Stimulated activated CD4-positive, alpha-beta T cell treated with anti-CD3 and anti-CD28 coated beads, Interleukin-2, amount 100 ng/mL, for 24 hours (primary cell): ENCODE results near the gene CPSF6.
"Not testable (repeated sequence)": the region's sequence is repeated elsewhere in the genome, so short reads cannot be mapped to it uniquely, and the experiment has no call there.

Experiments
- DNase-seq, 2 donors: peaks; one replicate each; pipeline ENCODE4 v3.0.0-alpha.2; 2020

Gene CPSF6

DNA sequence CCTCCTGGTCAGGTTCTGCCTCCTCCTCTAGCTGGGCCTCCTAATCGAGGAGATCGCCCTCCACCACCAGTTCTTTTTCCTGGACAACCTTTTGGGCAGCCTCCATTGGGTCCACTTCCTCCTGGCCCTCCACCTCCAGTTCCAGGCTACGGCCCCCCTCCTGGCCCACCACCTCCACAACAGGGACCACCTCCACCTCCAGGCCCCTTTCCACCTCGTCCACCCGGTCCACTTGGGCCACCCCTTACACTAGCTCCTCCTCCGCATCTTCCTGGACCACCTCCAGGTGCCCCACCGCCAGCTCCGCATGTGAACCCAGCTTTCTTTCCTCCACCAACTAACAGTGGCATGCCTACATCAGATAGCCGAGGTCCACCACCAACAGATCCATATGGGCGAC, 19.3 kb downstream of the CPSF6 start:
- no peak for DNase-seq

DNA sequence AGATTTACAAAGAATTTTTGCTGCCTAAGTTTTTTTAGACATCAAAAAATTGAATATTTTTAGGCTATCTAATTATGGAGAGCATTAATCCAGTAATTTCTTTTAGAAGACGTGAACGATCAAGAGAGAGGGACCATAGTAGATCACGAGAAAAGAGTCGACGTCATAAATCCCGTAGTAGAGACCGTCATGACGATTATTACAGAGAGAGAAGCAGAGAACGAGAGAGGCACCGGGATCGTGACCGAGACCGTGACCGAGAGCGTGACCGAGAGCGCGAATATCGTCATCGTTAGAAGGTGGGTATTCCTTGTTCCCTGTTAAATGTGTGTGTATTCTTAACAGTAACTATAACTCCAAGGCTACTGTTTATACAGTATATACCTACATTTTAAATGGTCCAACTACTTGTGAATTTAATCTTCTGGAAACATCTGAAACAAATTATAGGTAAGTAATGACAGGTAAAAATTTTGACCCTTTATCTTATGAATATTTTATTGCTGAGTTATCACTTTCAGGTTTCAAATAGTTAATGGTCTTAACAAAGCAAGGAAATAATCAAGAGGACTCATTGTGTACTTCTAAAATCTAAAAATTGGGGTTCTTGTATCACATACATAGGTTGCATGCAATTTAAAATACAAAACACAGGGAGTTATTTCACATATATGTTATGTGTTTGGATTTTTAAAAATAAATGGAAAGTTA, 23.1 kb downstream of the CPSF6 start:
- no peak for DNase-seq

- DNase-seq, result no peak
Observed at GRCh38 chr12:69265205-69265604, 25.8 kb downstream of the CPSF6 start.

DNA sequence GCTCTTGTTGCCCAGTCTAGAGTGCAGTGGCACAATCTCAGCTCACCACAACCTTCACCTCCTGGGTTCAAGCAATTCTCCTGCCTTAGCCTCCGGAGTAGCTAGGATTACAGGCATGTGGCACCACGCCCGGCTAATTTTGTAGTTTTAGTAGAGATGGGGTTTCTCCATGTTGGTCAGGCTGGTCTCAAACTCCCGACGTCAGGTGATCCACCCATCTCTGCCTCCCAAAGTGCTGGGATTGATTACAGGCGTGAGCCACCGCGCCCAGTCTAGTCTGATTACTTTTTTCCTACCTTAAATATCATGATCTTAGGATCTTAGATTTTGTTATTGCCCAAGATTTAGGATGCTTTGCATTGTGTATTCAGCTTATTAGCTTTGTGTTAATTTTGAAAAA, 26.3 kb downstream of the CPSF6 start:
- not testable (repeated sequence) for DNase-seq

GRCh38 chr12:69266036-69266635, 26.8 kb downstream of the CPSF6 start:
- no peak for DNase-seq

DNA sequence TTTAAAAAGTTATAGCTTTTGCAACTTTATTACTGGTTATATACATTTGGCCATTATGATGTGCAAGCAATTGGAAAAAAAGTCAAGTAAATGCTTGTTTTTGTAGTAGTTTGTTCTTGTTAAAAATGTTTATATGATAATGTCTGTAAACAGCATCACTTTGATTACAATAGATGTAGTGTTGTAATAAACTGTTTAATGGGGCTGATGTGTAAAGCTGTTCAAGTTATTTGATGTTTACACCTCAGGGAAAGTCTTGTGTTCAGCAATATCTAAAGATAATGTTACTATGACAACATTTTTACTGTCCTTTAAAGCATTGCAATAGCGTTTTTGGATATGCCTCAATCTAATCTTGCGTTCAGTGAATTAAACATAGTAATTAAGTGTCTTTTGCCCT, 30.4 kb downstream of the CPSF6 start:
- DNase-seq, result no peak

GRCh38 chr12:69272511-69272910, 33.1 kb downstream of the CPSF6 start:
- no peak for DNase-seq

DNA sequence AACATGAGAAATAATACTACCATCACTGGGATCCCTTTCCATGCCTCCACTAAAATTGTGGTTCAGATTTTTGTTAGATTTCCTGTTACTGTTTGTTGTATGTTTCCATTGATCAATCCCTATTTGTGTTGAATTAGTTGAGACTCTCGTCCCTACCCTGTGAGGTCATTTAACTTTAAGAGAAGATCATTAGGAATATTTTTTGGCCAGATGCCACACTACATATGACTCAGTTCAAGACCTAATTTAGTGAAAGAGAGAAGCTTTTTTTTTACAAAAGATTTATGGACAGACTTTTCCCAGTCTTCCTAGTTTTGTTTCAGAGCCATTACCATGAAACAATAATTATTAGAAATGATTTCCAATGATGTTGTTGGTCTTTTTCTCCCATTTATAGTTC, 35.5 kb downstream of the CPSF6 start:
- DNase-seq, result no peak

- no peak for DNase-seq
Observed at GRCh38 chr12:69275471-69275891, 36.1 kb downstream of the CPSF6 start.

DNA sequence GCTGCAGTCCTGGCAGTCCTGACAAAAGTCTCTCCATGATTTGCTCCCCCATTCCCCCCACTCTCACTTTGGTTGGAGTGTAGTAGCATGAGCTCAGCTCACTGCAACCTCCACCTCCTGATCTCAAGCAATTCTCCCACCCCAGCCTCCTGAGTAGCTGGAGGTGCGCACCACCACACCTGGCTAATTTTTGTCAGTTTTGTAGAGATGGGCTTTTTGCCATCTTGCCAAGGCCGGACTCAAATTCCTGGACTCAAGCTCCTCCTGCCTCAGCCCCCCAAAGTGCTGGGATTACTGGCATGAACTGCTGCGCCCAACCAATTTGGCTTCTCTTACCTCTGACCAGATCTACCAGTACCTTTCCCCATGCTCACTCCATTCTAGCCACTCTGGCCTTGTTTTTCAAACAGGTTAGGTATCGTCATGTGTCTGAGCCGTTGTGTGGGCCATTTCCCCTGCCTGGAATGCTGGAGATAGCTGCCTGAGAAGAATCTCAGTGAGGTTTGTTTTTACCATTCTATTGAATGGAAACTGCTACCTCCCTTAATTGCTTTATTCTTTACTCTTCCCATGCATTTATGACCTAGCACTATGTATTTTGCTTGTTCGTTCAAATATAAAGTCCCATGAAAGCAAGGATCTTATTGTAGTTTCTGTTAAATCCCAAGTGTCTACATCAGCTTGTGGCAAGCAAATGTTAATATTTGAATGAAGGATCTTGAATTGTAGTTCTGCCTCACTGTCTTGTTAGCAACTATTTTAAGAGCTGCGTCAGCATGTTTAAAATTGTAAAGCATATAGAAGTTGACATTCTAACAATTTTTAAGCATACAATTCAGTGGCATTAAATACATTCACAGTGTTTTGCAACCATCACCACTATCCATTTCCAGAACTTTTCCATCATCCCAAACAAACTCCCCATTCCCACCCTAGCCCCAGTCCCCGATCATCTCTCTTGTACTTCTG, 39.7 kb downstream of the CPSF6 start:
- no peak for DNase-seq

DNA sequence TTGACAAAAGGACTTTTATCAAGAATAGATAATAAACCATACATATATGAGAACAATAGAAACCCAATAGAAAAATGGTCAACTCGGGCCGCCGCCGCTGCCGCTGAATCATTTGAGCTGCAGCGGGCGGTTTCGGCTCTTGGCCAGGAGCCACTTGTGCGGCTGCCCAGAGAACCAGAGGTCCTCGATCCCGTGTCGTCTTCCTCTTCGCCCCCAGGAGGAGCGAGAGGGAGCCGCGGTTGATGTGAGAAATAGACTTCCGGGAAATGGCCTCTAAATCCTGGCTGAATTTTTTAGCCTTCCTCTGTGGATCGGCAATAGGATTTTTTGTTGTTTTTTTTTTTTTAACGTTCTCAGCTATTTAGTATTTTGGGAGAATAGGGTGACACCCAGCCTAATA, 44.8 kb downstream of the CPSF6 start:
- DNase-seq, result peak; percentile 26 to 44

DNA sequence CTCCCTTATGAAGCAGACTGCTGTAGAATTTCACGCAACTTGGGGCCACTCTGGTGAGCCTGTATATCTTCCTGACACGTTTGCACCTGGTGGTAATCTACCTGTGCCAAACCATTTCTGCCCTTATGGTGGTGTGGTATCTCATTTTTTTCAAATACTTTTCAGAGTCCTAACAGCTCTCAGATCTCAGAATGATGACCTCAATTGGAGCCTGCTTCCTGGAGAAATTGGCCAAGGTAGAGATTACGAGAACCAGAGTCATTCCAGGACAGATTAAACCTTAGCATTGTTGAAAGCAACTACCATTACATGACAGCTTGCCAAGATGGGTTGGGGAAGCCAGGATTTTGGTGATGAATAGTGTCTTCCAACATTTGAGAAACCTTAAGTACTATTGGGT, 48.2 kb downstream of the CPSF6 start:
- no peak for DNase-seq

- DNase-seq, result peak; percentile 81 to 83
Observed at GRCh38 chr12:69290545-69291277, 51.3 kb downstream of the CPSF6 start.

DNA sequence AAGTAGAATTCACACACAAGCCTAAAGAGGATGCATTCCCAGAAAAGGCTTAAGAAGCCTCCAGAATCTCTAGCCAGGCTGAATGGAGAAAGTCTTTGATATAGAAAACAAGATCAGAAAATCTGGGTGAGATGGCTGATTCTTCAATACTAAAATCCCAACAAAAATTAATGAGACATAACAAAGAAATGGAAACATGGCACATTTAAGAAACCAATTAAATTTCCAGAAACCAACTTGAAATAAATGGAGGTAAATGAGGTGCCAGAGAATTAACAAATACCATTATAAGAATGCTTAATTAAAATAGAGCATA, 51.9 kb downstream of the CPSF6 start:
- no peak for DNase-seq

- no peak for DNase-seq
Observed at GRCh38 chr12:69298133-69298532, 58.8 kb downstream of the CPSF6 start.

- no peak for DNase-seq
Observed at GRCh38 chr12:69298947-69299346, 59.6 kb downstream of the CPSF6 start.

GRCh38 chr12:69304284-69304683, 64.9 kb downstream of the CPSF6 start:
- DNase-seq, result no peak

GRCh38 chr12:69309461-69309860, 70.1 kb downstream of the CPSF6 start:
- no peak for DNase-seq

DNA sequence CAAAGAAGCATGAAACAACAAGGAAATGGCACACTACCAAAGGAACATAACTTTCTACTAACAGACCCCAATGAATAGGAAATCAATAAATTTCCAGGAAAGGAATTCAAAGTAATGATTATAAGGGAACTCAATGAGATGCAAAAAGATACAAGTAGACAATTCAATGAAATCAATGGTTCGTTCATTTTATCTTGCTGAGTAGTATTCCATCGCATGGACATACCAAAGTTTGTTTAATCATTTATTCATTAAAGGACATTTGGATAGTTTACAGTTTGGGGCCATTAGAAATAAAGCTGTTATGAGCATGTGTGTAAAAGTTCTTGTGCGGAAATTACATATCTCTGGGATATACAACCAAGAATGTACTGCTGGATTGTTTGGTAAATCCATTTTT, 73.8 kb downstream of the CPSF6 start:
- no peak for DNase-seq

- DNase-seq, result not testable (repeated sequence)
Observed at GRCh38 chr12:69316784-69317183, 77.4 kb downstream of the CPSF6 start.

GRCh38 chr12:69317233-69317632, 77.9 kb downstream of the CPSF6 start:
- DNase-seq, result not testable (repeated sequence)

- no peak for DNase-seq
Observed at GRCh38 chr12:69318225-69318624, 78.9 kb downstream of the CPSF6 start.

DNA sequence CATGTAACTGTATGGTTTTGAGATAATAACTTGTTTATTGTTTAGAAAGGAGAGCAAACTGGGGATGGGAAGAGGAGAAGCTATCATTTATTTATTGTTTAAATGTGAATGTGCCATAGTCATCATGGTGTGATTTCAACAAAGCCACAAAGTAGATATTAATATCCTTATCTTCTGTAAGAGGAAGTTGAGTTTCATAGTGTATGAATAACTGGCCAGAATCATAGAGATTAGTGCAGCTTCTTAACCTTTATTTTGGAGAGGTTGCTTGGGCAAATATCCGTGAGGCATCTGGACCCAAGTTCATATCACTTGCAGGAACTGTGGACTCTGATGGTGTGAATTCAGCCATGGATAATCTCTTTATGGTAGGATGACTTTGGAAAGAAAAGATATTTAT, 82.0 kb downstream of the CPSF6 start:
- DNase-seq, result no peak
